GM18858 (cell line): Measurements from ENCODE around the gene MEIOB.
"Not testable (repeated sequence)": the region's sequence is repeated elsewhere in the genome, so short reads cannot be mapped to it uniquely, and the experiment has no call there.

Experiments
- ATAC-seq: cut with Tn5 transposase; IDR thresholded peaks from one replicate; pipeline ENCODE4 v1.9.1; 2021; ENCODE audit not compliant: unreplicated experiment

The MEIOB gene, protein sequence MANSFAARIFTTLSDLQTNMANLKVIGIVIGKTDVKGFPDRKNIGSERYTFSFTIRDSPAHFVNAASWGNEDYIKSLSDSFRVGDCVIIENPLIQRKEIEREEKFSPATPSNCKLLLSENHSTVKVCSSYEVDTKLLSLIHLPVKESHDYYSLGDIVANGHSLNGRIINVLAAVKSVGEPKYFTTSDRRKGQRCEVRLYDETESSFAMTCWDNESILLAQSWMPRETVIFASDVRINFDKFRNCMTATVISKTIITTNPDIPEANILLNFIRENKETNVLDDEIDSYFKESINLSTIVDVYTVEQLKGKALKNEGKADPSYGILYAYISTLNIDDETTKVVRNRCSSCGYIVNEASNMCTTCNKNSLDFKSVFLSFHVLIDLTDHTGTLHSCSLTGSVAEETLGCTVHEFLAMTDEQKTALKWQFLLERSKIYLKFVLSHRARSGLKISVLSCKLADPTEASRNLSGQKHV

DNA sequence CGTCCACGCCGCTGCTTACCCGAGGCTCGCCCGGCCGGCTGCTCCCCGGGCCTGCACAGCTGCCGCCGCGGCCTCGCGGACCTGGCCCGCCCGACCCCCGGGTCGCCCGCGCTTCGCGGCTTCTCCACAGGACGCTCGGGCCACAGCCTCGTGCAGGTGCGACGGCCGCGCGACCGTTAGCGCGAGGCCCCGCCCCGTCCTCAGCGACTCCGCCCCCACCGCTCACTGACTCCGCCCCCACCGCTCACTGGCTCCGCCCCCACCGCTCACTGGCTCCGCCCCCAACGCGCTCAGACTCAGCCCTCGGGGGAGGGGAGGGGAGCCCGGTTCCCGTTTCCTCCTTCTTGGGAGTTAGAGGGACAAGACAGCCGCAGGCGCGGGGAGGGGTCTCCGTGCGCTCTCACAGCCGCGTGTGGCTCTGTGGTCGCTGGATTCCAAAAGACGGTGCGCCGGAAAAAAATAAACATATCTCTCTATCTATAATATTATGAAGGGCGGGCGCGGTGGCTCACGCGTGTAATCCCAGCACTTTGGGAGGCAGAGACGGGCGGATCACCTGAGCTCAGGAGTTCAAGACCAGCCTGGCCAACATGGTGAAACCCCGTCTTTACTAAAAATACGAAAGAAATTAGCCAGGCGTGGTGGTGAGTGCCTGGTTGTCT is at the start of gene MEIOB:
MEIOB (minus strand) TSS at position 191 of the 662 bp plus-strand sequence. CDS start 3,989 bp downstream, outside the sequence.
- ATAC-seq: no peak

DNA sequence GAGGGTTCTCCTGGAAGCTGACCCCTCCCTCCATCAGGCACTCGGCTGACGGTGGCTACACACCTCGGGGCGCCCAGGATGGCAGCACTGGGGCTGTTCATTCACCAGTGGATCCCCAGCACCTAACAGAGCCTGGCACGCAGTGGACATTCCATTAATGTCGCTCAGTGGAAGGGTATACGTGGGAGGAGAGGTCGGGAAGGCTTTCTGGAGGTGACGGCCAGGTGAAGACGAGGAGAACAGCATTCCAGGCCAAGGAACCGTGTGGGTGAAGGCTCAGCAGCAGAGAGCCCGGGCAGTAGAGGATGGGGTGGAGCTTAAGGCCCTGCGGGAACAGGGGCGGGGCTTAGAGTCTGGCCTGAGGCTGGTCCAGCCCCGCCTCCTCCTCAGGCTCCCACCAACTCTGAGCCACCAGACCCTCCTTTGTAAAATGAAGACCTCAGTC is 48.8 kb upstream of the MEIOB start:
- ATAC-seq: no peak

DNA sequence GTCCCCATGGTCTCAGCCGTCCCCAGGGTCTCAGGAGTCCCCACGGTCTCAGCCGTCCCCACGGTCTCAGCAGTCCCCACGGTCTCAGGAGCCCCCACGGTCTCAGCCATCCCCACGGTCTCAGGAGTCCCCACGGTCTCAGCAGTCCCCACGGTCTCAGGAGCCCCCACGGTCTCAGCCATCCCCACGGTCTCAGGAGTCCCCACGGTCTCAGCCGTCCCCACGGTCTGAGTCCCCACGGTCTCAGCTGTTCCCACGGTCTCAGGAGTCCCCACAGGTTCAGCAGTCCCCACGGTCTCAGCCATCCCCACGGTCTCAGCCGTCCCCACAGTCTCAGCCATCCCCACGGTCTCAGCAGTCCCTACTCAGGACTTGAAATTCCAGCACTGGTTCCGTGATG is 48.2 kb upstream of the MEIOB start:
- not testable (repeated sequence) for ATAC-seq

DNA sequence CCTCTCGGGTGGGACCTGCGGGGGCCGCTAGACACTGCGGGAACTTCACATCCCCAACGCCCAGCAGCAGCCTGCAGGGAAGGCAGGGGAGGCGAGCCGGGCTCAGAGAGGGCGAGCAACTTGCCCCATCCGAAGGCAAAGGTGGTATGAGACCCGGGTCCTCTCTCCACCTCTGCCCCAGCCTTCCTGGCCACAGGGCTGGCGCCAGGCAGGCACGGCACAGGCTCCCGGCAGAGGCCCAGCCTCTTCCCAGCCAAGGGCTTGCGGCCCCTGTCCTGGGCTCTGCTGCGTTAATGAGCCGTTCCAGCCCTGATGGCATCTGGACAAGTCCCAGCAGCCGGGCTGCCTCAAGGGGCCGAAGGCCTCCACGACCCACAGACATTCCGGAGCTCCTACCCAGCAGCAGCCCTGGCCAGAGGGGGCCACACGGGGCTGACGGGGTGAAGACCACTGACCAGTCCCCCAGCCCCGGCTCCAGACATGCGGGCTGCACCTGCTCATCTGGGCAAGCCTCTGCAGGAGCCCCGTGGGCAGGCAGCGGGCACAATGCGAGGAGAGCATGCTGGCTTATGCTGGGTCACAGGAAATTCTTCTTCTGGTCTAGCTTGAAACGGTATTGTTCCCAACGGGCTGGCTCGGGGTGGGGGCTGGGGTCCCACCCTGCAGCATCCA is 47.5 kb upstream of the MEIOB start:
- ATAC-seq: no peak

DNA sequence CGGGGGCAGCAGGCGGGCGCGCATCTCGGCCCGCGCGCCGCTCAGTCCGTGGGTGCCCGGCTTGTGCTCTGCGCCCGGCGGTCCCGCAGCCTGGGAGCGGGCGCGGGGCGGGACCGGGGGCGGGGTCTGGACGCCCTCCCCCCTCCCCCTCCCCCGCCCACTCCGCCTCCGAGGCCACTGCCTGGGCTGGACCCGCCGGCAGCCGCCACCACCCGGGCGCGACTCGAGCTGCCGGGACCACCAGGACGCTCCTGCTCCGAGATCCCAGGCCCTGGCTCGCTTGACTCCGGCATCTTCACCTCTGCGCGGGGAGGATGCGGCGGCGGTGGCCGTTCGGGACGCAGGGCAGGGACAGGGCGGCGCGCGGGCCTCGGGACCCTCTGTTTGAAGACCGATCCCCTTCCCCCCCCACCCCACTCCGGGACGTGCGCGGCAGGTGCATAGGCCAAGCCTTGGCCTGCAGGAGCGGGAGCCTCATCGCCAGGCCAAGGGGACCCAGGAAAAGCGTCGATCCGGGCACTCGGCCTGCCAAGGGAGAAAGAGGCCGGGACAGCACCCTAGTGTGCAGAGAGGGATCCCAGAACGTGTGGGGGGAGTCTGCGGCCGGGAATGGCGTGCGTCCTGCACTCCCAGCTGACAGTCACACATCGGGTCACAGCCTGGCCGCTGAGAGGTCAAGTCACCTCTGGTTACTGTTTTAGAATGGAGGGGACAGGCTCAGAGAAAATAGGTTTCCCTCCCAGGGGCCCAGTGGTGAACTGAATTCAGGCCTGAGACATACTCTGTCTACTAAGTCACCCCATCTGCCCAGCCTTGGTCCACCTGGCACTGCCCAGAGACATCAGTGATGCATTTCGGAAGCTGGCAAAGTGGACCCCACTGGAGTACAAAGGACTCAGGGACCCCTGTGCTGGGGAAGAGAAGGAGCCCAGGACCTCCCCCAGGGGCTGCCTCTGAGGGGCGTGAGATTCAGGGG is 46.7 kb upstream of the MEIOB start, which contains the start of gene HS3ST6:
HS3ST6 (minus strand) TSS at position 65 of the 976 bp plus-strand sequence. CDS start 92 bp downstream, outside the sequence.
- no peak for ATAC-seq

DNA sequence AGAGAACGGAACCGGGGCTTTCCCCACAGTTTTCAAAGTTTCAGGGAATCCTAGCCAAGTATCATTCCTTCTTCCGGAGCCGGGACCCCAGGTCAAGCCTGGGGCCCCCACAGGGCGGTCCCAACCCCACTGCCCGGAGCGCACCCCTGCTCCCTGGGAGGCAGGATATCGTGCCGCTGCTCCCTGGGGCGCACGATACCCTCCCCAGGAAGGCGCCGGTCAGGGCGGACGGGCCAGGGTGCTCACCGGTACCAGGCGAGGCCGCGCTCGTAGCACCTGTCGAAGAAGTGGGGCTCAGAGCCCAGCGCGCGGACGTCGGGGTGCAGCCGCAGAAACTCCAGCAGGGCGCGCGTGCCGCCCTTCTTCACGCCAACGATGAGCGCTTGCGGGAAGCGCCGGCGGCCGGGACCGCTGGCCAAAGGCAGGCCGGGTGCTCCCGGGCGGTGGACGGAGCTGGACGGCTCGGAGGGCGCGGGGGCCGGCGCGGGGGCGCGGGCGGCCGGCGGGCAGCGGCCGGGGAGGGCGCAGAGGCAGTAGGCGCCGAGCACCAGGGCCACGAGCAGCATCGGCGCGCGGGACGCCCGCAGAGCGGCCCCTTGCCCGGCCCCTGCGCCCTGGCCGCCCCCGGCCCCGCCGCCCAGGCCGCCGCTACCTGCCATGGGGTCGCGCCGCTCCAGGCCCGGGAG is 45.8 kb upstream of the MEIOB start:
- ATAC-seq: no peak

DNA sequence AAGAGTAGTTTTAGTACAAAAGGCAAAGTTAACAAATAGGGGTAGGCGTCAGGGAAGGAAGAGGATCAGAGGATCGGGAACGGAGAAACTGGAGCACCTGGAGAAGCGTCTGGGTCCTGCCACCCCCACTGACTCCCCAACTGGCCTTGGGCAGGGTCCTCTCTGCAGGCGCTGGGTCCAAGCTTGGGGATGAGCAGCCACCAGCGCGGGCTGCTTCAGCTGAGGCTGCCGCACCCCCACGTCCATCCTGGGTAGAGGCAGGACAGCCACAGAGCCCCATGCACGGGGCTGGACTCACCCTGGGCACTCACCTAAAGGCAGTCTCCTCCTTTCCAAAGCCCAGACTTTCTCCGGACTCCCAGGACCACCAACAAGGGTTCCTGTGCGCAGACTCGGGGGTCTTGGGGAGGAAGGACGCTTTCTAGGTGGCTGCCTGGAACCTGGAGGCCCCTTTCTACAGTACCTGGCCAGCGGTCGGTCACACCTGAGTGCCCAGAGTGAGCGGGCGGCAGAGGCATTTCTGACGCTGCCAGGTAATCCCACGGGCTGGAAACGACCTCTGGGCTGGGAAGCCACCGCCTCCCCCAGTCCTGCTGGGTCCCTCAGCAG is 45.2 kb upstream of the MEIOB start:
- no peak for ATAC-seq

DNA sequence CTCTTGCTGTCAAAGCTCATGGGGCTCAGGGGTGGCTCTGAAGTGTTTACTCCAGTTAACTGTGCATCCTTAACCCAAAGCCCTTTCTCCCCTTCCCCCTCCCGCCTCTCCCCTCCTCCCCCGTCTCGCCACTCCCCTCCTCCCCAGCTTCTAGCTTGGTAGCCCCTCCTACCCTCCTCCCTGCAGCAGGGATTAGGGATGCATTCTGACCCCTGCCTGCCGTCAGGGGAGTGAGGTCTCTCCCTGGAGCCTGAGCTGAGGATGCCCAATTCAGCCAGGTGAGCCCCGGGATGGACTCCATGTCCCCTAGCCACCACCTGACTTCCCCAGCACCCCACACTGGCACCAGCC is 44.7 kb upstream of the MEIOB start:
- no peak for ATAC-seq

DNA sequence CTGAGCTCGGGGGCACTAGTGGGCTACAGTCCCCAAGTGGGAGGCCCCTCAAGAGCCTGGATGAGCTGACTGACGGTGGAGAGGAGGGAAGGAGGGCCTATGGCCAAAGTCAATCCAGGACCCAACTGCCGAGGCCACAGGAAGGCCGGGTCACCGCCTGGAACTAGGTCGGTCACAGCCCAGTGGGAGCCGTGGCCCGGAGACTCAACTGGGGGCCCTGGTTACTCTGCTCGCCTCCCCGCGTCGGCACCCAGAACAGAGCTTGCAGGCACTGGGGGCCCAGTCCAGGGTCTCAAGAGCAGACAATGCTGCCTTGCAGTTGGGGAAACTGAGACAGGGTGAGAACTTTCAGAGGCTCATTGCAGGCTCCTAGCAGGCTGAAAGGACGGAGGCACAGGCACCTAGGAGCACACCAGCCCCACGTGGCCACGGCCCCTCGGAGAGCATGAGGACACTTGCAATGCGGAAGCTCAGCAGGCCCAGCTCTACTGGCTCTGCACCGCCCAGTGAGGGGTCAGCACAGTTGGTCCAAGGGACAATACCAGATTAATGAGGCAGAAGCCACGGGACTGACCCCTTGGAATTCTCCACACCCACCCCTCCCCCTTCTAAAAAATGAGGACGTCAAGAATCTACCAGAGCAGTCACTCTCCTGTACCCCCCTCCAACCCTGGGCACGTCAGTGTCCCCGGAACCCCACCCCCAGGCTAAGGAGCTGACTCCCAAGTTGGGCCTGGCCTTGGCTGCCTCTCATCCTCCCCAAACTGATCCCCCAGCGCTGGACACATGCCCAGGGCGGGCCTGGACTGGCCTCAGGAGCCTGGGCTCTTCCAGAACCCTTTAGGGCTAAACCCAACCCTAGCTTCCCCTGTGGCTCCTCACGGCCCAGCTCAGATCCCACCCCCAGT is 44.0 kb upstream of the MEIOB start:
- ATAC-seq: no peak

DNA sequence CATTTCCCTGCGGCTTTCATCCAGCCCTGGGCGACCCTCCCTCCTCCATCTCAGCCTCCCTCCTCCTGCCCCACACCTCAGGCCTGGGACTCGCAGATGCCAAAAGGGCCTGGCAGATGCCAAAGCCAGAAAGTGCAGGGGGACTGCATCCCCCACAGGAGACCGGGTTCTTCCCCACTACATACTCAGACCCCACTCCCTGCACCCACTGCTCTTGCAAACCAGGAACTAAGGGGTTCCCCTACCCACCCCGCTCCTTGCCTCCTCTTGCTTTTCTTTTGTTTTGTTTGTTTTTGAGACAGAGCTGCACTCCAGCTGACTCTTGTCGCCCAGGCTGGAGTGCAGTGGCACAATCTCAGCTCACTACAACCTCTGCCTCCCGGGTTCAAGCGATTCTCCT is 43.0 kb upstream of the MEIOB start:
- ATAC-seq: no peak

DNA sequence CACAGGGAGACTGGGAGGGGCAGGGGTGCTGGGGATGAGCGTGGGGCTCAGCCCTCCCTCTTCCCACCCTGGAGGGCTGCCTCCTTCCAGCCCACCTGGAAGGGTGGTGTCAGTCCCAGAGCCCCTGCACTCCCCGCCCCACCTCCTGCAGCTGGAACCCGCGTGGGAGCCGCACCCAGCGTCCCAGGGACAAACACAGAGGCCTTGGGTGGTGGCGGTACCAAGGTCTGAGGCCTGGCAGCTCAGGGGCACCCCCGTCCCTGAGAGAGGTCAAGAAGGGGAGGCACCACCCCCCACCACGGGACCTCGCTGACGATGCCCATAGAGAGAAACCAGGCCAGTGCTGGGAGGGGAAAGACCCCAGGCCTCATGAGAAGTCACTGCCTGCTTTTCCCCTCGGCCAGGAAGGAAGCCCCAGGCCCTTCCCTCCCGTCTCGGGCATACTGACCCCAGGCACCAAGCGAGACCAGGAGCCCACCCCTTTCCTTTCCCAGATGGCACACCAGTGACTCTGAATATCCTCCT is 42.2 kb upstream of the MEIOB start:
- no peak for ATAC-seq

DNA sequence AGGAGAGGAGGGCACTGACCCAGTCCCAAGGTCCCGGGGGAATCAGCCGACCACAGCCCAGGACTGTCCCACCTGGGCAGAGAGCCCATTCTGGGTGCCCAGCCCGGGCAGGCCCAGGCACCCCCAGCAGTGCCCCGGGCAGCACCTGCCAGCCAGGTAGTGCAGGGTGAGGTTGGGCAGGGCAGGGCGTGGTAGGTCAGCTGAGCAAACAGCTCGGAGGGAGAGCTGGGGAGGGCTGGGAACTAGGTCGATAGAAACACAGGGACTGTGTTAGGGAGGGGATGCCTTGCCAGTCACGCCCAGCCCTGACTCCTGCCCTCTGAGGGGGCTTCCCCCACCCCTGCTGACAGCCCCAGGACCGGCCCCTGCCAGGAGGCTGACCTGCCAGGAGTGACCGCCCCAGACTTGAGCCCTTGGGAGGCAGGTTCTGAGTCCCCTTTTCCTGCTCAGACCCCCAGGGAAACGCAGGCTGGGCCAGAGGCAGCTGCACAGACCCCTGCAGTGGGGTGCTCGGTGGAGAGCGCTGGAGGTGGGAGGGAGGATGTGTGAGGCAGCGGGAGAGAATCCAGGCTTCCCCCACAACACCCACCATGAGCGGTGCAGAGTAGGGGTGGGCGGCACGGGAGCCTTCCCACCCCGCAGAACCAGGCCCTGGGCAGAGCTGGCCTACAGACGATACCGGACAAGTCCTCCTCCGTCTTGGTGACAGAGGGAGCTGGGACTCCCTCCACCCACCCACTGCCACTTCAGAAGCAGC is 41.5 kb upstream of the MEIOB start:
- ATAC-seq: no peak

DNA sequence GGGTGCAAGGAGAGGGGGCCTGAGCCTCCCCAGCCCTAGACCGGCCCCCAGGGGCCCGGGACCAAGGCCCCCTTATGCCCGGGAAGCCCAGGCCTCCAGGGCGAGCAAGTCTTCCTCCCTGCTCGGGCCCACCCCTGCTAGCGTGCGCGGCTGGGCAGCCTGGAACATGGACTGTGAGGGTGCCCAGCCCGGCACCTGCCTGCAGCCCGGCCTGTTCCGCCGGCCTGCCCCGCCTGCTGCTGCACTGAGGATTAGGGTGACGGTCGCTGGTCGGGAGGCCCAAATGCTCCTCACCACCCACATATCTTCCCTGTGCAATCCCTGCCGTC is 40.2 kb upstream of the MEIOB start:
- ATAC-seq: no peak

DNA sequence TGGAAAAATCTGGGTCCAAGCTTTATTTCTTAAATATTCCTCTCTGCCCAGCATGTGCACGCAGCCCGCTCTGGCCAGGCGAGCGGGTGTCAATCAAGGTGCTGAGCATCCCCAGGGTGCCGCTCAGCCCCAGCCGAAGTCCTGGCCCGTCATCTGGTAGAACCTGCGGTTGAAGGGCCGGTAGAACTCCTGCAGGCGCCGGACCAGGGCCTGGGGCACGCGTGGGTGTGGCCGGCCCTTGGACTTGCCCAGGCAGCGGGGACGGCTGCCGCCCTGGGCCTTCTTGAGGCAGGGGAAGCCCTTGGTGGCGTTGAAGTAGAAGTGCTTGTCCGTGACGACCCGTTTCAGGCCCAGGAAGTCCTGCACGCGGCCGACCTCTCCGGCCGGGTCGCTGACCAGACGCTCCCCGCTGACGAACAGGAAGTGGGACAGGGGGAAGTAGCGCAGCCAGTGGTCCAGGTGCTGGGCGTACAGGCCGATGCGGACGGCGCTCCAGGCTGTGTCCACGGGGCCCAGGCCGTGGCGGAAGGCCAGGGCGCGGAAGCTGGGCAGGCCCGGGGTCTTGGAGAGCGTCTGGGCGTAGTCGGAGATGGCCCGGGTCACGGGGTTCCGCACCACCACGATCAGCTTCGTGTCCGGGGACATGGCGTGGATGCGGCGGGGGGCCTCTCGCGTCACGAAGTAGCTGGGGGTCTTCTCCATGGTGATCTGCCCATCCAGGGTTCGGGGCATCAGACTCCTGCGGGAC is 39.7 kb upstream of the MEIOB start:
- ATAC-seq: no peak

DNA sequence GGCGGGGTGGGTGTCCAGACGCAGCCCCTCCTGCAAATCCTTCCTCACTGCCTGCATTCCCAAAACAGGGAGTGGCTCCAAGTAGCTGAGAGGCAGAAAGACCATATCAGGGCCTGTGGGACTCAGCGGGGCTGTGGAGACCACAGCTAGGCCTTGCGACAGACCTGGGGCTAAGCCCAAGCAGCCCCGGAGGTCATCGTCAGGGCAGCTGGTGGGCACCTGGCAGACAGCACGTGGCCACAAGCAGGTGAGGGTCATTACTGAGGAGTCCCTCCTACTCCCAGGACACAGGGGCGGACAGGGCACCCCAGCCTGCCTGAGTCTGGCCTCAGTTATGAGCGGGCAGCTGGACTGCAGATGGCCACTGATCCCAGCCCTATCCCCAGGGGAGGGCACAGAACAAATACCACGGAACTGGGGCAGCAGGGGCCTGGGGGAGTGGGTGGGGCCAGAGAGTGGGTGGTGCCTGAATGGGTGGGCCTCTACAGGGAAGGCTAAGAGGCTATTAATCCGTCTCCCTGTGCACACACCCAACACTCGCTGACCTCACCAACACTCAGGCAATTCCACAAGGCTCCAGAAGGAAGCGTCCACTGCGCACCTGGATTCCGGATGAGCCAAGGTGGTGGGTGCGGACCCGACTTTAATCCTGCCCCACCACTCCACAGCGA is 37.7 kb upstream of the MEIOB start:
- no peak for ATAC-seq

DNA sequence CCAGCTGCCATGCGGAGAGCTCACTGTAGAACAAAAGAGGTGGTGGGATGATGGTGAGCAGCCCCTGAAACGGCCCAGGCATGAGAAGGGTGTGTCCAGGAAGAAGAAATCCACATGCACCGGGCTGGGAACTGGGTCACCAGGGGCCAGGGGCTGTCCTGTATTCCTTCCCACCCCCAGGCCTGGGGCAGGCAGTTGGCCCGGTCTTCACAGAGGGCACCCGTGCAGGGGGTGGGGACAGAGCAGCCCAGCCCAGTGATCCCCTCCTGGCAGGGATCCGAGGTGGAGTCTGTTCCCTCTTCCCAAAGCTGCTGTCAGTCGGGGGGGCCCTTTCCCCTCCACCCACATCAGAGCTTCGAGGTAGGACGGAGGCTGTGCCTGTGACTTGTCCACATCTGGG is 37.0 kb upstream of the MEIOB start:
- no peak for ATAC-seq
